Measurements from ENCODE around the gene DRC3.
"Not testable (repeated sequence)": the region's sequence is repeated elsewhere in the genome, so short reads cannot be mapped to it uniquely, and the experiment has no call there.

Gene DRC3

DNA sequence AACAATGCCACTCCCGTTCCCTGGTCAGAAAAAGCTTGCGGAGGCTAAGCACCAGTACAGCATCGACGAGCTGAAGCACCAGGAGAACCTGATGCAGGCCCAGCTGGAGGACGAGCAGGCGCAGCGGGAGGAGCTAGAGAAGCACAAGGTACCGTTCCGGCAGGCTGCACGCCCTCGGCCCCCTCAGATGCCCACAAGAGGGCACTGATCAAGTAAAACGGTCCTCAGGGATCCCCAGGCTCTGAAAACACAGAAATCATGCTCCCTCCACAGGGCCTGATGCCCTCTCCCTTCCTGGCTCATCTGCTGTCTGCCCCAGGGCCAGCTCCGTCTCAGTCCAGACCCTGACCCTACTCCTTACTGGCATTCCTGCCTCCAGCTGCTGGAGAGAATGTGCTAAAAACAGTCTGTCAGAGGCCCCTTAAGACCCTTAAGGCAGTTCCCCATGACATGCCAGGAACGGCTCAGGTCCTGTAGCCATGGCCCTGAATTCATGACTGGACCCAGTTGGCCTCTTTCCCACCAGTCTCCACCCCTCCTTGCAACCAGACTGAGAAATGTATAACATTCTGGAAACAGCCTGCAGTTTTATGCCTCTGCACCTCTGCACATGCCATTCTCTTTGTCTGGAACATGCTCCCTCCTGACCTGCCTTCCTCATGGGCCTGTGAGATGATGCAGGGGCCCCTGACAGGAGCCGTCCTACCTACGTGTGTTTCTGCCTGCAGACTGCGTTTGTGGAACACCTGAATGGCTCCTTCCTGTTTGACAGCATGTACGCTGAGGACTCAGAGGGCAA, 21.8 kb downstream of the DRC3 start:
- DNase-seq (ENCODE audit: low spot score), result no peak

DNA sequence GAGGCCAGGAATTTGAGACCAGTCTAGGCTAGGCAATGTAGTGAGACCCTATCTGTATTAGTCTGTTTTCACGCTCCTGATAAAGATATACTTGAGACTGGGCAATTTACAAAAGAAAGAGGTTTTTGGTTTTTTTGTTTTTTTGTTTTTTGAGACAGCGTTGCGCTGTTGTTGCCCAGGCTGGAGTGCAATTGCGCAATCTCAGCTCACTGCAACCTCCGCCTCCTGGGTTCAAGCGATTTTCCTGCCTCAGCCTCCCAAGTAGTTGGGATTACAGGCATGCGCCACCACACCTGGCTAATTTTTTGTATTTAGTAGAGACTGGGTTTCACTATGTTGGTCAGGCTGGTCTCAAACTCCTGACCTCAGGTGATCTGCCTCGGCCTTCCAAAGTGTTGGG, 23.2 kb downstream of the DRC3 start:
- DNase-seq (ENCODE audit: low spot score), result not testable (repeated sequence)

DNA sequence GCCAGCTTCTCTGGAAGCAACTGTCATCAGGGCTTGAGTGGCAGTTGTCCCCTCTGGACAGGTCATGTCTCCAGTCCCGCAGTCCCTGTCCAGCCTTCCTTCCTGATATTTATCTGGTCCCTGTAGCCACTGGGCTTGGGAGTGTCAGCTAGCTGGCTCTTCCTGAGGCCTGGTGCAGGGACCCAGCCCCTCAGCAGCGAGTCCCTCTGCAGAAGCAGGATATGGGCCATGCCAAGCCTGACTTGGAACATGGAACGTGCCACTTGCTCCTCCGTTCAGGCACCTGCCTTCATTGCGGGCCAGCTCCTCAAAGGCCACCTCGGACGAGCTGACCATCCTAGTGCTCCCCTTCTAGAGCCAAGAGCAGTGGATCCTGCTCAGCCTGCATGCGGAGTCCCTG, 26.3 kb downstream of the DRC3 start:
- no peak for DNase-seq (ENCODE audit: low spot score)

DNA sequence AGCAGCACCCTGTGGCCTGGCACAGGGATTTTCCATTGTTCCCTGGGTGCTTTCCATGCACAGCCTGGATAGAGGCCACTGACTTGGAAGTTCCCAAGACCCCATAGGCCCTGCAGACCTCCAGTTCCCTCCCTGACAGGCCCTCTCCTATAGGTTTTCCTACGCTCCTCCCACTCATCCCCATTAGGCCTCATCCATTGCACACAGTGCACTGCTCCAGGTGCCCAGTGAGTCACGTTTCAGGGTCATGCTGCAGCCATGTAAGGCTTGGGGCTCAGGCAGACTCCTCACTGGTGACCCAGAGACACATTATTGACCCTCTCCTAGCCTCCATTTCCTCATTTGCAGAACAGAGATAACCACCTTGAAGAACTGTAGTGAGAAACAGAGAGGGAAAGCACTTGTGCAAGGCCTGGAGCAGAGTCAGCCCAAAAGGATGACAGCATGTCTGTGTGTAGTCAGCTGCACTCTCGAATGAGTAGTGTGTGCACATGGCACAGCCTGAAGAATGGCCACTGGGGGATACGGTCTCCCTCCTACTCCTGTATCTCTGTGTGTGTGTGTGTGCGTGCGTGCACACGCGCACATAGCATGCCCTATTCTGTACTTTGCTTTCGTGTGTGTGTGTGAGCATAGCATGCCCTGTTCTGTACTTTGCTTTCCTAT, 26.8 kb downstream of the DRC3 start:
- DNase-seq (ENCODE audit: low spot score), result no peak

DNA sequence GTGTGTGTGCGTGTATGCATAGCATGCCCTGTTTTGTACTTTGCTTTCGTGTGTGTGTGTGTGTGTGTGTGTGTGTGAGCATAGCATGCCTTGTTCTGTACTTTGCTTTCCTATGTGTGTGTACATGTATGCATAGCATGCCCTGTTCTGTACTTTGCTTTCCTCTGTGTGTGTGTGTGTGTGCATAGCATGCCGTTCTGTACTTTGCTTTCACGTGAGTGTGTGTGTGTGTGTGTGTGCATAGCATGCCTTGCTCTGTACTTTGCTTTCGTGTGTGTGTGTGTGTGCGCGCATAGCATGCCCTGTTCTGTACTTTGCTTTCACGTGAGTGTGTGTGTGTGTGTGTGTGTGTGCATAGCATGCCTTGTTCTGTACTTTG, 27.4 kb downstream of the DRC3 start:
- no peak for DNase-seq (ENCODE audit: low spot score)

DNA sequence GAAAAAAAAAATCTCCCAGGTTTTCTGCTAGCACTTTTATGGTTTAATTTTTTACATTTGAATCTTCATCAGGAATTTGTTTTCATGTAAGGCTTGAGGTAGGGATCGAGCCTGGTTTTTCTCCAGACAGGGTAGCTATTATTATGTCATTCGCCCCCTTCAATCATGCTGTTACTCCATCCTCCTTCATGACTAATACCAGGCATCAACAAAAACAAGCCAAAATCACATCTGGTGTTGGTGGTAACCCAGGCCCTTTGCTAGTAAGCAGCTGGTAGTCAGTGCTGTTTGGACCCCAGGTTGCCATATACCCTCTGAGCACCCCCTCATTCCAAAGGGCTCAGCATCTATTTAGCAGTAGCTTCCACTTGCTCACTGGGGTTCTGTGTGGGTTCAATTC, 29.5 kb downstream of the DRC3 start:
- DNase-seq (ENCODE audit: low spot score), result no peak

DNA sequence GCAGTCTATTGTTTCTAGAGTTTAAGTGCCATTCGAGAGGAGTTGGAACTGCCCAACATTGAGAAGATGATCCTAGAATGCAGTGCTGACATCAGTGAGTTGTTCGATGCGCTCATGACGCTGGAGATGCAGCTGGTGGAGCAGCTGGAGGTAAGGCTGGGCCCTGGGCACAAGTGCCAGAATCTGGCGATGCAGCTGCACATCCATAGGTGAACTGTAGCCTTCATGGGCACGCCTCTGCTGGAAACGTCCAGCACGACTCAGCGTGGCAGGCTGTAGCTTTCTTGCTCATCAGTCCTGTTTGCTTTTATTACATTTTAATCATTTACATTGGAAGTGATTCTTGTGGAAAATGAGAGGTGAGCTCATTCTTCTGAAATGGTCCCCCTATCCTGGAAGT, 31.7 kb downstream of the DRC3 start:
- no peak for DNase-seq (ENCODE audit: low spot score)

DNA sequence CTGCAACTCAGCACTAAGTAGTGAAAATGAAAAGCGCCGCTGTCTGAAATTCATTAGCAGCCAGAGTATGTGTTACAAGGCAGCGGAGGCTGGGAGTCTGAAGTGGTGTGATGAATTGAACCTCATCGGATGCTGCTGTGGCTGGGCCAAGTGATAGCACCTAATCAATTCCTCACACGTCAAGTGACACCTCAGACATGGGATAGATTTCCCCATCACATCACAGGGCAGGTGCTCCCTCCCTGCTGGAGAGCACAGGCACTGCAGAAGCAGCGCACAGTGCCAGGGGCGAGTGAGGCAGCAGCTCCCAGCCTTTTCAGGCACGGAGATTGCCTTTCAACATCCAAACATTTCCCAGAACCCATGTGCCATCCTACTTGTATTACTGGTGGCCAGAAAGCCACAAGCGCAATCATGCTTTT, 32.2 kb downstream of the DRC3 start:
- no peak for DNase-seq (ENCODE audit: low spot score)

DNA sequence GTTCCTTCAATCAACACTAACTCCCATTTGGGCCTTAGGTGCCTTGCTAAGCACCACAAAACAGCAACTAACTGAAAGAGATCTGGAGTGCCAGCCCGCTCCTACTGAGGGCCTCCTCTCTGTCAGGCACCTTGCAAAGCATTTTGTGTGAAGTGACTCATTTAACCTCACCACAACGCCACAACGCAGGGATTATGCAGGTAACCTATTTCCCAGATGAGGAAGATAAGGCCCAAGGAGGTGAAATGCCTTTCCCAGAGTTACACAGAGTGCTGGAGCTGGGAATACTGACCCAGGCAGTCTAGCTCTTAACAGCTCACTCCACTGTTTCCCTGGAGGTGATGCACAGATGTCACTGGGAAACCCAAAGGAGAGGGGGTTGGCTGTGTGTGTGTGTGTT, 32.8 kb downstream of the DRC3 start:
- no peak for DNase-seq (ENCODE audit: low spot score)

DNA sequence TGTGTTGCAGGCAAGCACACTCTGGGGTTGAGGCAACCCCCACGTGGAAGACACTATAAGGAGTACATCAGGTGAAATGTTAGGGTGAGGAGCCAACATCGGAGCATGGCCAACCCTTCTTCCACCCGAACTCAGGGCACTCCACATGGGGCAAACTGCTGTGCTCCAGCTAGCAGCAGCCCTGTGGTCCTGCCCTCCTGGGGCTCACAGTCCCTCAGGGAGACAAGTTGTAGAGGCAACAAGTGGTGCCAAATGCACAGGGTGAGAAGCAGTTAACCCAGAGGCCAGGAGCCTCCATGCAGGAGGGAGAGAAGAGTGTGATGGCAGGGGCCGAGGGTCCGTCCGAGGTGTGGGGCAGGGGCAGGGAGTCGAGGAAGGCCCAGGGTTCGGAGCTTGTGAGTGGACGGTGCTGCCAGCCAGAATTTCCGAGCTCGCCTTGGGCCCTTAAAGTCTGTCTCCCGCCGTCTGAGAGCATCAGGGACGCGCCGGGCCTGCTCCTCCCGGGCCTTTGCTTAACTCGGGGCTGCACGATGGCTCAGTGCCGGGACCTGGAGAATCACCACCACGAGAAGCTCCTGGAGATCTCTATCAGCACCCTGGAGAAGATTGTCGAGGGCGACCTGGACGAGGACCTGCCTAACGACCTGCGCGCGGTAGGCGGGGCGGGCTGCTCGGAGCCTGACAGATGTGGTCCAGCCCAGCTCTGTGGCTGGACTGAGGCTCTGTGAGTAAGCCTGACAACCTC, 34.0 kb downstream of the DRC3 start:
- no peak for DNase-seq (ENCODE audit: low spot score)

DNA sequence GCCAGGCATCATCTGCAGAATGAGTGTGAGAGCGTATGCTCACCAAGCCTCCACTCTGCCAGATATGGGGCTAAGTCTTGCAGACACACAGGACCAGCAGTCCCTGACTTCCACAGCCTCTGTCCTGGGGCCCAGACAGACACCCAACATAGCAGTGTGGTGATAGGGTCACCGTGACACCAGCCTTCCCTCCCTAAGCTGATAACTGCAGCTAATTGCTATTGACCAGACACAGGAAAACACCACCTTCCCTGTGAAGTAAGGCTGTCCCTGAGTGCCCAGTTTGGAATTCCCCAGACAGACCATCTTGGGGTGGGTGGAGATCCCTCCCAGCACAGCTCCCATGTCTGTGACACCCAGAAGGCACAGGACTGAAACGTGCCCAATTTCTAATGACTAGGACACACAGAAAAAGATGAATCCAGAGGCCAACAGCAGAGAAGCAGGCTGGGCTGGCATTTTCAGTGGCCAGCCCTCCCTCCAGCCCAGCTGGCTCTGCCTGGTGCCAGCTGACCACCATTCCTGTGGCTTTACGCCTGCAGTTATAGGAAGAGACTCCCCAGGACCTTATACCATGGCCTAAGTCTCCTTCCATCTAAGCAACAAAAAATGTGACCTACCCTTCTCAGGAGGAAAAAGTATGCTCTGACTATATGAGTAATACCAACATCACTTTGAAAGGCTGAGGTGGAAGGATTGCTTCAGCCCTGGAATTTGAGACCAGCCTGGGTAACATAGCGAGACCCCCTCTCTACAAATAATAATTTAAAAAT, 36.0 kb downstream of the DRC3 start:
- no peak for DNase-seq (ENCODE audit: low spot score)

DNA sequence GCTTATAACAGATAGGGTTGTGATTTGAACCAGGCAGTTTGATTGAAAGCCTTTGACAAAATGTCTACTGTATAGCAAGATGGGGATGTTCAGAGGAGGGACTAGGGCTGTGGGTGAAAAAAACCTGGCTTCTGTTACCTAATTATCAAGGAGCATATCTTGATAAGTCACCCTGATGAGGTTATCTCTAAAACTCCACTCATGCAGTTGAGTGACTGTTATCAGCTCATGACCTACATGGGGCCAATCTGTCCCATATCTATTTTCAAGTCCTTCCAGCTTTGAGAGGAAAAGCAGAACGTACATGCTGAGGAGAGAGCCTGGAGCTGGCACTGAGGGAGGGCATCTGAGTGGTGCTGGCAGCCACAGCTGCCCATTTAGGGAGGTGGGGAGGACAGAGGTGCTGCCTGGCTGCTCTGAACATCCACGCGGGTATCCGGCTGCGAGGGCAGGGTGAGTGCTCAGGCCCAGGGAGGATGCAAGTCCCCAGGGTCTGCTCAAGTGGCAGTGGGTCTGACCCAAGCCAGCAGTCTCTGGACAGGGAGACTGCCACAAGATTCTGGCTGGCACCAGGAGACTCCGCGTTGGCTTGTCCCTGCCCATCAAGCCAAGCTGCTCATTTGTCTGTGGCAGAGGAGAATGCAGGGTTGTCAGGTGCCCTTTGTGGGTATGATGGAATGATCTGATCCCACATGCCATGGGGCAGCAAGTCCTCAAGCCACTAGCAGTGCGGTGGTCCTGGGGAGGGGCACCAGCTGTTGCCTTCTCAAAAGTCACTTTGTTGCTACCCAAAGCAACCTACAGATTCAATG, 37.2 kb downstream of the DRC3 start:
- no peak for DNase-seq (ENCODE audit: low spot score)

DNA sequence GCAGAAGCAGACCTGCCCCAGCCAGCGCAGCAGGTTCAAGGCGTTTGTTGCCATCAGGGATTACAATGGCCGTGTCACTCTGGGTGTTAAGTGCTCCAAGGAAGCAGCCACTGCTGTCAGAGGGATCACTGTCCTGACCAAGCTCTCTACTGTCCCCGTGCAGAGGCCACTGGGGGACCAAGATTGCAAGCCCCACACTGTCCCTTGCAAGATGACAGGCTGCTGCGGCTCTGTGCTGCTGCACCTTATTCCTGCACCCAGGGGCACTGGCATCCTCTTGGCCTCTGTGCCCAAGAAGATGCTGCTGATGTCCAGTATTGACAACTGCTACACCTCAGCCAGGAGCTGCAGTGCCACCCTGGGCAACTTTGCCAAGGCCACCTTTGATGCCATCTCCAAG, 38.6 kb downstream of the DRC3 start:
- DNase-seq (ENCODE audit: low spot score), result no peak

DNA sequence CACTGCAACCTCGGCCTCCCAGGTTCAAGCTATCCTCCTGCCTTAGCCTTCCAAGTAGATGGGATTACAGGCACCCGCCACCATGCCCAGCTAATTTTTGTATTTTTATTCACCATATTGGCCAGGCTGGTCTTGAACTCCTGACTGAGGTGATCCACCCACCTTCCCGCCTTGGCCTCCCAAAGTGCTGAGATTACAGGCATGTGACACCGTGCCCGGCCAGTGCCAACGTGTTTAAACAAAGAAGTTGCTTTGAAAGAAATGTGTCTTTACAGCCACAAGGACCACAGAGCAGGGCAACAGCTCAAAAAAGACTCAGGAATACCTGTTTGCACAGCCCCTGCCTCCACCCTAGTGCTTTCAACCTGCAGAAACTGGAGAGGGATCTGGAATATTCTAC, 41.3 kb downstream of the DRC3 start:
- DNase-seq (ENCODE audit: low spot score), result no peak

DNA sequence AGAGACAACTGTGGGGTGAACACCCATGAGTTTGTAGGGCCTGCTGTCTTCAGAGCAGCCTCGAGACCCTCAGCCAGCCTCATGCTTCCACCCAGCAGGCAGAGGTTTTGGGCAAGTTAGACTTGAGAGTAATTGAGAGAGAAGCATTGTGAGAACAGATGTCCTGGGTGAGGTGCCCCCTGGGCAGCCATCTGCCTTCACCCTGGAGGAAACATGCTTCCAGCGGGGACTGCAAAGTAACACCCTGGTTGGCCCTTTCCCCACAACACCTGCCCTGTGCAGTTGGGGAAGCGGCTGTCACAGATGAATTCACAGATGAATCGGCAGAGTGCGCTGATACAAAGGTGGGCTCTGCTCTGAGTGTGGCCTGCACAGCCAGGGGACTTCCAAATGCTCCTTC, 42.9 kb downstream of the DRC3 start:
- DNase-seq (ENCODE audit: low spot score), result no peak

DNA sequence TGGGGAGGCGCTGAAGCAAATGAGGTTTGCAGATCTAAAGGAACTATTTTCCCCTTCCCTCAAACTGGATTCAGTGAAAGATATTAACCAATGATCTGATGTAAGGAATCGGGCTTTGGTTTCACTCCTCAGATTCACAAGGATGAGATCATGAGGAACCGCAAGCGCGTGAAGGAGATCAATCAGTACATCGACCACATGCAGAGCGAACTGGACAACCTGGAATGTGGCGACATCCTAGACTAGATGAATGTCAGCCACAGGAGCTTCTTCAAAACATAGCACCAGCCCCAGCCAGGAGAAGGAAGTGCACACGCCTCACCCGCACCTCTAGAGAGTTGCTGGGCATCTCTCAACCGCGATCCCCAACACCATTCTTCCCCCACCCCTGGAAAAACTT, 43.8 kb downstream of the DRC3 start:
- DNase-seq (ENCODE audit: low spot score), result no peak

DNA sequence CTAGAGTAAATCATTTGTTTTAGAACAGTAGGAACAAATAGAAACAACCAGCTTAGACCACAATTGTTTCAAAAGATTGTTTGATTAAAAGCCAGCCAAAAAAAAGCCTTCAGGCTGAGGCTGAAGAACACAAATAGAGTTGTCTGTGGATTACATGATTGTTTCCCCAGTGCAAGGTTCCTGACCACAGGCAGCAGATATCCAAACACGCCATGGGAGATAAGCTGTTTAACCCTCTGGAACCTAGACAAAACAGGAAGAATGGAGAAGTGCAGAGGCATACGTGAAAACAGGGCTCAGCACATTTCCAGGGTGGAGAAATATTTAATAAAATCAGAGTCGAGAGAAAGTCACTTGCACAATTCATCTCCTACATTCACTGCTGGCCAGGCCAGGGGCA, 45.3 kb downstream of the DRC3 start:
- no peak for DNase-seq (ENCODE audit: low spot score)

DNA sequence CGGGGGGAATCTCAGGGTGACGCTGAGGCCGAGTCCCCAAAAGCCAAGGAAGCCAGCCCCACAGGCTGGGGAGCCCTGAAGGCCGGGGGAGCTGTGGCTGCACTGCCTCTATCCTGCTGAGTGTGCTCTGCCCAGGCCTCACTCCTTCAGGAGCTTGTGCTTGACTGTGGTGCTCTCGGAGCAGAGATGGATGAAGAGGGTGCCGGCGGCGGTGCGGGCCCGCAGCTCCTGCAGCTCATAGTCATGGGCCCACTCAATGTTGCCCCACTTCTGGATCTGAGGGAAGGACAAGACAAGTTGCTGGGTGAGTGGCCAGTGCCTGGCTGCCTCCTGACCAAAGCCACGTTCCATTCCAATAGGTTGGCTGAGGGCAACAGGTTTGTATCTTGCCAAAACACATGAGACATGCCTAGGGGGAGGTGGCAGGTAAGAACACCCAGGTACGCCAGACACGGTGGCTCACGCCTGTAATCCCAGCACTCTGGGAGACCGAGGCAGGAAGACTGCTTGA, 45.8 kb downstream of the DRC3 start:
- no peak for DNase-seq (ENCODE audit: low spot score)

DNA sequence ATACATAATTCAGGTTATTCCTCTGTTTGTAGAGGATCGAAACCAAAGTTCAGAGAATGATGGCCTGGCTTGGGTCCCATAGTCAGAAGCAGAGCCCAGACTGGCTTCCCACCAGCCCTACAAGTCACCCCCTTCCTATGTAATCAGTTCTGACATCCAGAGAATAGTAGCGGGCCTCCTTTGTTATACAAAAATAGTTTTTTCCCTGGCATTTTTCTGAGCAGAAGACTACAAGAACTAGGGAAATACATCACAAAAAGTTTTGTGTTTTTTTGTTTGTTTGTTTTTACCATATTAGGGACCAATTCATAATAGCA, 47.1 kb downstream of the DRC3 start:
- no peak for DNase-seq (ENCODE audit: low spot score)

DNA sequence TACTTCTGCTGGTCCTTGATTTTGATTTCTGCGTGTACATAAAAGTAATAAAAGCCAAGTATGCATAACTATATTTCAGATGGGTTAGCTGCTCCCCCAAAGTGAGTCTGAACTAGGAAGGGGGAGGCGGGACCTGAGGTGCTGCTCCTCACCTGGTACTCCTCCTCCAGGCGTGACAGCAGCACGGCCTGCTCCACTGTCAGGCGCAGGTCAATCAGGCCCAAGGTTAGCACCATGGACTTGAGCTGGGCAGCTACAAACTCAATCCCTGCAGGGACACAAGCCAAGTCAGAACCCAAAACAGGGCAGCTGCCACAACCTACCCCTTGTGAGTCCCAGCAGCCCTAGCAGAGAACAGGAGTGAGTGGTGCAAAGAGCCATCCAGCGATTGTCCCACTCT, 48.3 kb downstream of the DRC3 start:
- DNase-seq (ENCODE audit: low spot score), result no peak

DNA sequence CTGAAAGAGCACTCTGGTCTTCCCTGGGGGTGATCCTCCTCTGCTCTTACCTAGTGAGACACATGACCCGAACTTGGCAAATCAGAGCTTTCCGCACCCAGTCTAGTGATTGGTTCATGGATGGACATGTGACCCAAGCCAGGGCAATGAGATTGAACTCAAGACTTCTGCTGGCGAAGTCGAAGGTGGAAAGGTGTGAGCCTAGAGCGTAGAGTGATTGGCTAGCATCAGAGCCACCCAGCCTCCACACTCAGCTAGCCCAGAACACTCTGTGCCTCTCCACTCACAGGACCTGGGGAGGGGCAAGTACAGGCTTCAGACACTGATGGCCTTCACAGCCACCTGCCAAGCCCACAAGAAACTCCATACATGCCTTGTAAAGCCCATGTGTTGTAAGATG, 48.7 kb downstream of the DRC3 start:
- no peak for DNase-seq (ENCODE audit: low spot score)

Data from LoVo (cell line).